Gastrocnemius medialis (tissue), 4 donors: ENCODE results near the gene CAPZB. TPM values are rescaled to one million over a fixed set of nuclear protein-coding genes. Genes with fewer than 3 reads are reported as not detected.

ENCODE experiments used
- ATAC-seq, 2 donors: fragments of 150-250 bp; one replicate each; pipeline ENCODE4 v1.9.1; 2016
- DNase-seq, 2 donors: peaks; one replicate each; pipeline ENCODE4 v3.0.0-alpha.2; 2019
- H3K27ac ChIP-seq, 4 donors: fragments of 200-600 bp; sonication (generic); 1 replicate in 1 of 4; 2 replicates in 3 of 4; pipeline ENCODE4 v1.5.1; 2016 to 2018; ENCODE audit warnings: mild to moderate bottlenecking in 2 of 4, moderate library complexity in 1 of 4
- H3K27me3 ChIP-seq, 3 donors: fragments of 200-600 bp; sonication (generic) in 2 of 3; 1 replicate in 1 of 3; 2 replicates in 2 of 3; pipeline versions ENCODE4 v1.5.1 to v1.6.0; 2016 to 2019; ENCODE audit warnings: mild to moderate bottlenecking in 1 of 3, moderate library complexity in 1 of 3
- H3K36me3 ChIP-seq, 2 donors: fragments of 200-600 bp; sonication (generic) in 1 of 2; one replicate each; pipeline ENCODE4 v1.5.1; 2017 to 2018
- H3K4me1 ChIP-seq, 2 donors: fragments of 200-600 bp; sonication (generic) in 1 of 2; one replicate each; pipeline ENCODE4 v1.5.1; 2016 to 2017; ENCODE audit warnings: mild to moderate bottlenecking in 2 of 2
- H3K4me3 ChIP-seq, 4 donors: fragments of 200-600 bp; sonication (generic) in 3 of 4; 1 replicate in 1 of 4; 2 replicates in 3 of 4; pipeline ENCODE4 v1.5.1; 2016 to 2019; ENCODE audit warnings: mild to moderate bottlenecking in 2 of 4
- H3K9me3 ChIP-seq, 3 donors: fragments of 200-600 bp; sonication (generic) in 2 of 3; 1 replicate in 1 of 3; 2 replicates in 2 of 3; pipeline ENCODE4 v1.5.1; 2016 to 2019
- POLR2A ChIP-seq, 2 donors: fragments of 450-650 bp; IDR thresholded peaks; one replicate each; pipeline ENCODE4 v1.6.1; 2017; ENCODE audit warnings: antibody characterized with exemption in 2 of 2, mild to moderate bottlenecking in 2 of 2, moderate library complexity in 2 of 2
- in situ Hi-C, 4 donors: fragments of 200-750 bp; cut with MboI; loops; one replicate each; pipeline versions ENCODE4 v1.15.0 to v1.8.0; 2017; ENCODE audit warnings: low sequenced_read_pairs in 4 of 4
- intact Hi-C: fragments of 100-400 bp; cut with DNase I; formaldehyde crosslinking; loops from one replicate; pipeline ENCODE4 v1.15.1; 2023; ENCODE audit warnings: low total_unique reads
- total RNA-seq, 4 donors: library from RNA; depleted of rRNA; stranded (reverse); fragments of >200 nt; gene quantifications; one replicate each; pipeline versions ENCODE4 v1.1.0 to v1.2.3, GENCODE V29; 2016
- TF ChIP-seq, protein P1 (sequence below), 5 experiments: fragments of 450-650 bp in 3 of 5; fragments of 200-600 bp in 2 of 5; sonication (generic) in 2 of 5; IDR thresholded peaks in 4 of 5; conservative IDR thresholded peaks in 1 of 5; 1 replicate in 4 of 5; 2 replicates in 1 of 5; pipeline ENCODE4 v1.5.1; 2016 to 2019; ENCODE audit warnings: antibody characterized with exemption in 5 of 5, mild to moderate bottlenecking in 3 of 5, moderate library complexity in 3 of 5

Gene CAPZB
- total RNA-seq, 4 donors from 2014 or later: 48.6 to 93.8 (median 74.9) TPM

DNA sequence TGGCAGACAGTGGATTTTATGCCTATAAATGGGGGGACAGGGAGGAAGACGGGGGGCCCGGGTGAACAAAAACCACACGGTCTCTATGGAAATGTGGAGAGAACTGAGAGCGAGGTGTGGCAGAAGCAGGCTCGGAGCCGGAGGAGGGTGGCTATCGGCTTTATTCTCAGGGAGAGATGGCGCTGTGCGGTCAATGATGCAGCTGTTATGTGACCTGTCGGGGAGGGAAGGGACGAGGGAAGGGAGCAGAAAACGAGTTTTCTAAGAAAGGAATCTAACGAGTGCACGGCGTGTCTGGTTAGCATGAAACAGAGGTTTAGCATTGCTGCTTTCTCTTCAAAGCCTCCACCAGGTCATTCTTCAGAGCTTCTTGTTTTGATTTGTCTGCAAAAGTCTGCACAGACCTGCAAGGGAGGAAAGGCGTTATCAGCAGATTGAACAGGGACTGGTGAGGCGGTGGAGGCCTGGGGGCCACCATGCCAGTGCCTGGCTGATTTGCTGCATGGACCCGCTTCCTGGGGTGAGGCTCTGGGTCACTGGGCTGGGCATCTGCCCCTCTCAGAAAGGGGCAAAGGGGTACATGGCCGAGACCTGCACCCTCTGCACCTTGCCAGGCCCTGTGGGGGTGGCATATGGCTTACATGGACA, 146.0 kb downstream of the CAPZB start:
- Histone ChIP-seq H3K9me3 (no peaks in the 10 kb centered on the region), H3K4me1 (no peaks in the 10 kb centered on the region), H3K36me3 (peaks cover 0 to 45% of the 10 kb centered on the region in 2 donors), H3K27me3 (no peaks in the 10 kb centered on the region), H3K27ac (no peak overlapping the region), H3K4me3 (no peak overlapping the region)
- in situ Hi-C loops (no loop called here), intact Hi-C loops (no loop called here)
- DNase-seq (no peak), ATAC-seq (no peak)
- TF ChIP-seq, protein P1, sequence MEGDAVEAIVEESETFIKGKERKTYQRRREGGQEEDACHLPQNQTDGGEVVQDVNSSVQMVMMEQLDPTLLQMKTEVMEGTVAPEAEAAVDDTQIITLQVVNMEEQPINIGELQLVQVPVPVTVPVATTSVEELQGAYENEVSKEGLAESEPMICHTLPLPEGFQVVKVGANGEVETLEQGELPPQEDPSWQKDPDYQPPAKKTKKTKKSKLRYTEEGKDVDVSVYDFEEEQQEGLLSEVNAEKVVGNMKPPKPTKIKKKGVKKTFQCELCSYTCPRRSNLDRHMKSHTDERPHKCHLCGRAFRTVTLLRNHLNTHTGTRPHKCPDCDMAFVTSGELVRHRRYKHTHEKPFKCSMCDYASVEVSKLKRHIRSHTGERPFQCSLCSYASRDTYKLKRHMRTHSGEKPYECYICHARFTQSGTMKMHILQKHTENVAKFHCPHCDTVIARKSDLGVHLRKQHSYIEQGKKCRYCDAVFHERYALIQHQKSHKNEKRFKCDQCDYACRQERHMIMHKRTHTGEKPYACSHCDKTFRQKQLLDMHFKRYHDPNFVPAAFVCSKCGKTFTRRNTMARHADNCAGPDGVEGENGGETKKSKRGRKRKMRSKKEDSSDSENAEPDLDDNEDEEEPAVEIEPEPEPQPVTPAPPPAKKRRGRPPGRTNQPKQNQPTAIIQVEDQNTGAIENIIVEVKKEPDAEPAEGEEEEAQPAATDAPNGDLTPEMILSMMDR (IDR thresholded peaks at IDR 0.05 in 4 of 5, conservative IDR thresholded peaks at IDR 0.05 in 1 of 5): no peak

DNA sequence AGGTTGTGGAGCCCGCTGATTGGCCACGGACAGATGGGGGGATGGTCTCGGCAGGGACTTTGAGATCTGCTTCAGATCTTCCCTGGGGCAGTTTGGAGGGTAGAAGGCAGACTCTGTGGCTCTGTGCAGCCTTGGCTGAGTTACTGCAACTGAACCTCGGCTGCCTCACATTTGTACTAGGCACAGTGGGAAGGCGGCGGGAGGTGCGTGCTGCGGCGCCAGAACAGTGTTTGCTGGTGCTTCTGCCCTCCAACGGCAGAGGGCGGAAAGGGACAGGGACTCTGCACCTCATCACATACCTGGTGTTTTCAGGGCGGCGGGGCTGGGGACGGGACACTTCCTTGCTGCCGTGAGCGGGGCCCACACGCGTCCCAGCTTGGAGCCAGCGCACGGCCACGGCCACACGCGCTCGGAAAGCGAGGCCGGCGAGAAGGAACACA, 147.0 kb downstream of the CAPZB start:
- no peaks in the 10 kb centered on the region for H3K27me3 ChIP-seq
- no peaks in the 10 kb centered on the region for H3K9me3 ChIP-seq
- H3K36me3 ChIP-seq: peaks cover 0 to 35% of the 10 kb centered on the region in 2 donors
- in situ Hi-C loops (no loop called here), intact Hi-C loops (no loop called here)
- TF ChIP-seq, protein P1 (IDR thresholded peaks at IDR 0.05 in 4 of 5, conservative IDR thresholded peaks at IDR 0.05 in 1 of 5): no peak
- TF ChIP-seq POLR2A (IDR thresholded peaks at IDR 0.05): no peak
- ATAC-seq (no peak), DNase-seq (no peak)
- H3K4me3 ChIP-seq: no peak overlapping the region
- H3K4me1 ChIP-seq: no peaks in the 10 kb centered on the region
- H3K27ac ChIP-seq: no peak overlapping the region

- Histone ChIP-seq H3K36me3 (peaks cover 0 to 30% of the 10 kb centered on the region in 2 donors), H3K4me1 (no peaks in the 10 kb centered on the region), H3K27me3 (no peaks in the 10 kb centered on the region), H3K9me3 (no peaks in the 10 kb centered on the region), H3K27ac (no peak overlapping the region), H3K4me3 (no peak overlapping the region)
- DNase-seq (no peak), ATAC-seq (no peak)
- intact Hi-C loops: no loop called here
- TF ChIP-seq POLR2A (IDR thresholded peaks at IDR 0.05): no peak
- TF ChIP-seq, protein P1 (IDR thresholded peaks at IDR 0.05 in 4 of 5, conservative IDR thresholded peaks at IDR 0.05 in 1 of 5): no peak
- in situ Hi-C loops: no loop called here
Measured at GRCh38 chr1:19337289-19337688, 148.1 kb downstream of the CAPZB start.

- DNase-seq (no peak), ATAC-seq (no peak)
- Histone ChIP-seq H3K36me3 (peaks cover 0 to 31% of the 10 kb centered on the region in 2 donors), H3K4me3 (no peak overlapping the region), H3K27ac (no peak overlapping the region), H3K4me1 (no peaks in the 10 kb centered on the region), H3K27me3 (no peaks in the 10 kb centered on the region), H3K9me3 (no peaks in the 10 kb centered on the region)
- intact Hi-C loops (loop anchor here (1.0 kb wide), 1 partner anchor 20 kb away; no protein-coding TSS in a partner anchor), in situ Hi-C loops (no loop called here)
- no peak for TF ChIP-seq POLR2A (IDR thresholded peaks at IDR 0.05)
- TF ChIP-seq, protein P1 (IDR thresholded peaks at IDR 0.05 in 4 of 5, conservative IDR thresholded peaks at IDR 0.05 in 1 of 5): no peak
Measured at GRCh38 chr1:19336543-19336942, 148.8 kb downstream of the CAPZB start.
